Small intestine (tissue), 7 donors: ENCODE data around the gene STARD8. TPM values are rescaled to one million over a fixed set of nuclear protein-coding genes. Genes with fewer than 3 reads are reported as not detected.

Experiments used
- DNase-seq, 2 donors: peaks; one replicate each; pipeline versions ENCODE4 v3.0.0 to v3.0.0-alpha.2; 2013
- FAIRE-seq: peaks from 2 replicates; lab custom pipeline; 2012; peaks lifted over from hg19 to GRCh38; lab: Jason Lieb, UNC
- H3K27ac ChIP-seq, 3 donors: one replicate each; pipeline ENCODE4 v1.5.1; 2013; ENCODE audit warnings: low read length in 2 of 3, mild to moderate bottlenecking in 2 of 3, control low read depth in 1 of 3, inconsistent platforms in 1 of 3, low read depth in 1 of 3, moderate library complexity in 1 of 3
- H3K27me3 ChIP-seq, 3 donors: one replicate each; pipeline ENCODE4 v1.6.1; 2013; ENCODE audit warnings: low read length in 3 of 3, inconsistent platforms in 1 of 3; ENCODE audit not compliant: control insufficient read depth in 3 of 3, insufficient read depth in 3 of 3
- H3K36me3 ChIP-seq, 3 donors: one replicate each; pipeline ENCODE4 v1.6.1; 2013; ENCODE audit warnings: low read length in 3 of 3, inconsistent platforms in 1 of 3, low read depth in 1 of 3, mild to moderate bottlenecking in 1 of 3, moderate library complexity in 1 of 3; ENCODE audit not compliant: control insufficient read depth in 3 of 3, insufficient read depth in 2 of 3
- H3K4me1 ChIP-seq, 3 donors: one replicate each; pipeline ENCODE4 v1.6.1; 2013; ENCODE audit warnings: low read length in 2 of 3, inconsistent platforms in 1 of 3, low read depth in 1 of 3, mild to moderate bottlenecking in 1 of 3, moderate library complexity in 1 of 3; ENCODE audit not compliant: control insufficient read depth in 3 of 3, insufficient read depth in 2 of 3
- H3K4me3 ChIP-seq, 3 donors: one replicate each; pipeline ENCODE4 v1.5.1; 2013; ENCODE audit warnings: low read length in 3 of 3, control low read depth in 1 of 3, inconsistent platforms in 1 of 3, low read depth in 1 of 3, mild to moderate bottlenecking in 1 of 3, moderate library complexity in 1 of 3
- H3K9me3 ChIP-seq, 2 donors: one replicate each; pipeline ENCODE4 v1.6.1; 2013; ENCODE audit warnings: low read depth in 1 of 2, low read length in 1 of 2; ENCODE audit not compliant: control insufficient read depth in 2 of 2, insufficient read depth in 1 of 2
- WGBS, 3 donors: extraction: QIAGEN DNeasy Blood & Tissue Kit; methylation state at CpG; one replicate each; pipeline ENCODE4 v1.1.7; 2013; 5-methylcytosine and 5-hydroxymethylcytosine counted together
- polyA plus RNA-seq, 4 donors: library from polyadenylated mRNA; stranded (reverse) in 3 of 4; unstranded in 1 of 4; fragments of 200-250 nt in 3 of 4; fragments of 120-200 nt in 1 of 4; gene quantifications; one replicate each; pipeline versions ENCODE4 v1.2.1 to v1.2.3, GENCODE V29; 2013
- donor health status: healthy with polysubstance abuse.
- donor health status: control.
- donor health status: control.
- donor health status: Bipolar disorder and iron deficiency.
- donor health status: healthy.

STARD8 gene
- polyA plus RNA-seq, 4 donors: 0.67 to 5.6 (median 1.5) TPM

DNA sequence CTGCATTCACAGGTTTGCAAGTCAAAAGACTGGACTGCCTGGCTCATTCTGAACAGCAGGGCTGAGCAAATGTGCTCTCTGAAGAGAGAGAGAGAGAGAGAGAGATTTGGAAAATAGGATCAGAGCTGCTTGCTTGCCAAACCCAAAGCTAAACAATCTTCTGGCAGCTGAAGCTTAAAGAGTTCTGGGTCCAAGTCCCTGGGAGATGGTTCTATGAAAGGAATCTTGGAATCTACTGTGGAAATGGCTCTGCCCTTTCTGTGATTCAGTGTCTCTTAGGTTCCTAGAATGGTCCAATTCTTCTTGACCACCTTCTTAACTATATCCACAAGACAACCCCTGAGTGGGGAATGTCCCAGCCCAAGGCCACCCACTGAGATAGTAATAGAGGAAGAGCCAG lies 115.3 kb downstream of the STARD8 start:
- Histone ChIP-seq H3K9me3 (no peaks in the 10 kb centered on the region), H3K27ac (no peak overlapping the region), H3K4me3 (no peak overlapping the region), H3K36me3 (no peaks in the 10 kb centered on the region), H3K4me1 (no peaks in the 10 kb centered on the region), H3K27me3 (no peaks in the 10 kb centered on the region)
- DNase-seq: peak in 1 of 2 donors; percentile 1
- FAIRE-seq: no peak

DNA sequence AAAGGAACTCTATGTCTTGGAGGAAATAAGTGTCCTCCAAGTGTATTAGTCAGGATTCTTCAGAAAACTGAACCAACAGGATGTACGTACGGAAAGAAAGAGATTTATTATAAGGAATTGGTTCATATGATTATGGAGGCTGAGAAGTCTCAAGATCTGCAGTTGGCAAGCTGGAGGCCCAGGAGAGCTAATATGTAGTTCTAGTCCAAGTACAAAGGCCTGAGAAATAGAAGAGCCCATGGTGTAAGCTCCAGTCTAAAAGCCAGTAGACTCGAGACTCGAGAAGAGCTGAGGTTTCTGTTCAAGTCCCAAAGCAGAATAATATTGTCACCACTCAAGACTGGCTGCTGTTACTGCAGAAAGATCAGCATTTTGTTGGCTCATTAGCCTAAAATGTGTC lies 116.0 kb downstream of the STARD8 start:
- H3K27ac ChIP-seq: no peak overlapping the region
- DNase-seq: no peak
- WGBS, 3 donors: 85 to 87% (median 86%) methylated on average over 4 of the region's 4 CpGs
- no peaks in the 10 kb centered on the region for H3K4me1 ChIP-seq
- no peaks in the 10 kb centered on the region for H3K27me3 ChIP-seq
- no peaks in the 10 kb centered on the region for H3K9me3 ChIP-seq
- H3K4me3 ChIP-seq: no peak overlapping the region
- H3K36me3 ChIP-seq: no peaks in the 10 kb centered on the region
- FAIRE-seq: no peak

Other genes starting within 250 kb of the STARD8 start
- 1 to 10 TPM in 3 of 4 donors, under 1 TPM in 1; 0.89 to 6.3 (median 3.0) TPM for gene OPHN1, start 214.2 kb upstream of the STARD8 start, polyA plus RNA-seq
- gene YIPF6, start 148.6 kb upstream of the STARD8 start, polyA plus RNA-seq: 10 to 100 TPM in 2 of 4 donors, 1 to 10 TPM in 2; 6.2 to 31.5 (median 8.8) TPM
- gene EFNB1, start 181.4 kb downstream of the STARD8 start, polyA plus RNA-seq: 10 to 100 TPM; 21.9 to 47.0 (median 28.7) TPM